ENCODE data around the gene GIT1.

DNA sequence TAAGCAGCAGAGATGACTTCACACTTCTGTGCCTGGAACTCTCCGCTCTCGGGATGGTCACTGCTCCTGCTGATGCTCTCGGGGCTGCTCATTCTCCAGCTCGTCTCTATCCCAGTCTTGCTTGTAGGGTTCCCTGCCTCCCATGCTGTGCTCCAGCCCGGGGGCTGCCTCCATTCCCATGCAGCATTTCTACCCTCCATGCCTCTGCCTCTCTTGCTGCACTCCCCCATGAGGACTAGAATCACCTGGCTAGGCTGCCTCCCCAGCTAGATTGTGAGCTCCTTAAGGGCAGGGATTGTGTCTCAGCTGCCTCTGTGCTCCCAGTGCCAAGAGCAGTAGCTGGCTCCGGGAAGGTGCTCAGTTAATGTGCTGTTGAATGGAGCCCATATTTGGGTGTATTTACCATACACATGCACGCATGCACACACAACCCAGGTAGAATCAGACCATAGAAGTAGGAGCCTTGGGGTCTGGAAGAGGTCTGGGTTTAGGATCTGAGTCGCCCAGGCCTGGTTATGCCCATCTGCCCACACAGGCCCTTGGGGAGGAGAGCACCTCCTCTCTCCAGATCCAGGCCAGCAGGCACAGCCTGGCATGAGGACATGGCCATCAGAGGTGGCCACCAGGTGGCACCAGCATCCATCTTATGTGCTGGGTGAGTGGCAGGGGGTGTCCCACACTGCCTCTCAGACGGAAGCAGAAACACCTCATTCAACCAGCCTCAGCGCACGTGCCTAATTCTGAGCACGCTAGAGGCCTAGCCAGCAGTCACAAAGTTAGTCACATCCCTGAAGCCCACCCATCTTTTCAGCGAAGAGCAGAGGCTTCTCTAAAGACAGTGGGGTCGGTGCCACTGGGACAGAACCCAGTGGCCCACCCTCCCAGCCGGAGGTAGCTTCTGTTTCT lies 9.3 kb downstream of the GIT1 start:
- TF ChIP-seq POLR2AphosphoS5 (IDR thresholded peaks at IDR 0.05; ENCODE audit: low read depth, low read length) = no peak
- no peak for TF ChIP-seq REST (IDR thresholded peaks at IDR 0.05; ENCODE audit: insufficient read depth in 1 of 2, low read depth in 2 of 2, low read length in 2 of 2)
- peak; percentile 81 for TF ChIP-seq FOXP2 (optimal IDR thresholded peaks at IDR 0.05; ENCODE audit: borderline replicate concordance, extremely low read depth, extremely low read length, insufficient read depth)

All from PFSK-1 (cell line).